ENCODE data around the gene DNAJB8.

DNAJB8 gene

GRCh38 chr3:128484404-128485281 is 18.0 kb upstream of the DNAJB8 start:
- no peak overlapping the region for H3K4me3 ChIP-seq (ENCODE audit: low read depth, low read length)
- no peak for DNase-seq (ENCODE audit: low read depth)
- no peak for TF ChIP-seq CTCF (IDR thresholded peaks at IDR 0.05; ENCODE audit: low read depth, low read length, missing control alignments)
- in situ Hi-C loops (cut with HindIII; ENCODE audit: low sequenced_read_pairs): no loop called here

- no peak for DNase-seq (ENCODE audit: low read depth)
- in situ Hi-C loops (cut with HindIII; ENCODE audit: low sequenced_read_pairs): no loop called here
- TF ChIP-seq CTCF (IDR thresholded peaks at IDR 0.05; ENCODE audit: low read depth, low read length, missing control alignments): no peak
- H3K4me3 ChIP-seq (ENCODE audit: low read depth, low read length): peak overlapping the region; percentile 2
Observed at GRCh38 chr3:128483657-128484403, 17.1 kb upstream of the DNAJB8 start.

- in situ Hi-C loops (cut with HindIII; ENCODE audit: low sequenced_read_pairs): no loop called here
- peak; percentile 19 for TF ChIP-seq CTCF (IDR thresholded peaks at IDR 0.05; ENCODE audit: low read depth, low read length, missing control alignments)
- no peak for DNase-seq (ENCODE audit: low read depth)
- H3K4me3 ChIP-seq (ENCODE audit: low read depth, low read length): peak overlapping the region; percentile 2
Observed at GRCh38 chr3:128482666-128483656, 16.3 kb upstream of the DNAJB8 start.

GRCh38 chr3:128482175-128482574 is 15.5 kb upstream of the DNAJB8 start:
- in situ Hi-C loops (cut with HindIII; ENCODE audit: low sequenced_read_pairs): no loop called here
- no peak for TF ChIP-seq CTCF (IDR thresholded peaks at IDR 0.05; ENCODE audit: low read depth, low read length, missing control alignments)
- H3K4me3 ChIP-seq (ENCODE audit: low read depth, low read length): no peak overlapping the region
- DNase-seq (ENCODE audit: low read depth): no peak

- H3K4me3 ChIP-seq (ENCODE audit: low read depth, low read length): no peak overlapping the region
- no peak for DNase-seq (ENCODE audit: low read depth)
- in situ Hi-C loops (cut with HindIII; ENCODE audit: low sequenced_read_pairs): no loop called here
- no peak for TF ChIP-seq CTCF (IDR thresholded peaks at IDR 0.05; ENCODE audit: low read depth, low read length, missing control alignments)
Observed at GRCh38 chr3:128481438-128481942, 14.8 kb upstream of the DNAJB8 start.
